H1 (cell line): Measurements from ENCODE around the gene MGAT5. TPM values are rescaled to one million over a fixed set of nuclear protein-coding genes. Genes with fewer than 3 reads are reported as not detected.

Experiments
- CTCF ChIA-PET: fragments of 300-600 bp; sonication (Branson Sonifier 250); formaldehyde crosslinking; loops from one replicate; lab custom pipeline; 2021; ENCODE audit not compliant: partially characterized antibody; lab: Charles Lee
- POLR2A ChIA-PET: fragments of 300-600 bp; sonication (Branson Sonifier 250); formaldehyde crosslinking; loops from one replicate; lab custom pipeline; 2021; ENCODE audit warnings: inconsistent platforms; ENCODE audit not compliant: partially characterized antibody; lab: Charles Lee
- DNase-seq, 2 experiments: peaks; one replicate each; pipeline versions ENCODE4 v3.0.0 to v3.0.0-alpha.2; 2010 to 2022; ENCODE audit warnings: low spot score in 2 of 2, low read depth in 1 of 2, mixed read lengths in 1 of 2
- FAIRE-seq: peaks from 2 replicates; lab custom pipeline; 2011; peaks lifted over from hg19 to GRCh38; lab: Jason Lieb, UNC
- H2AFZ ChIP-seq: 2 replicates; pipeline ENCODE4 v1.8.1; 2012; ENCODE audit warnings: low read length, inconsistent platforms
- H2AK5ac ChIP-seq: 2 replicates; pipeline ENCODE4 v1.6.1; 2013; ENCODE audit warnings: low read depth, low read length
- H2BK120ac ChIP-seq: replicated peaks from 2 replicates; pipeline ENCODE3; 2013; ENCODE audit warnings: low read depth, low read length, inconsistent platforms
- H2BK12ac ChIP-seq: 2 replicates; pipeline ENCODE4 v1.6.1; 2013; ENCODE audit warnings: low read depth, low read length
- H2BK15ac ChIP-seq: 2 replicates; pipeline ENCODE4 v1.6.1; 2013; ENCODE audit warnings: low read length
- H2BK20ac ChIP-seq: 2 replicates; pipeline ENCODE4 v1.6.1; 2013; ENCODE audit warnings: low read length
- H2BK5ac ChIP-seq: 2 replicates; pipeline ENCODE4 v1.6.1; 2013; ENCODE audit warnings: low read depth, low read length
- H3K14ac ChIP-seq: 2 replicates; pipeline ENCODE4 v1.6.1; 2013; ENCODE audit warnings: inconsistent platforms; ENCODE audit not compliant: insufficient read length
- H3K18ac ChIP-seq: 2 replicates; pipeline ENCODE4 v1.6.1; 2013; ENCODE audit warnings: low read length; ENCODE audit errors: extremely low read depth
- H3K23ac ChIP-seq: 2 replicates; pipeline ENCODE4 v1.6.1; 2013; ENCODE audit warnings: inconsistent platforms; ENCODE audit not compliant: insufficient read length
- H3K23me2 ChIP-seq: 2 replicates; pipeline ENCODE4 v1.6.1; 2013; ENCODE audit warnings: low read depth, low read length
- H3K27ac ChIP-seq: 2 replicates; pipeline ENCODE4 v1.6.1; 2011; ENCODE audit warnings: low read depth, low read length, inconsistent platforms
- H3K27me3 ChIP-seq, 4 experiments: replicated peaks in 1 of 4; 1 replicate in 1 of 4; 2 replicates in 3 of 4; pipeline versions ENCODE4 v1.6.1 to v1.8.1; 2011 to 2013; ENCODE audit warnings: low read length in 3 of 4, mild to moderate bottlenecking in 3 of 4, inconsistent platforms in 2 of 4, mixed read lengths in 2 of 4, moderate library complexity in 1 of 4; ENCODE audit not compliant: control insufficient read depth in 3 of 4, insufficient read depth in 3 of 4; ENCODE audit errors: extremely low read depth in 1 of 4
- H3K36me3 ChIP-seq, 4 experiments: 2 replicates each; pipeline versions ENCODE4 v1.6.1 to v1.8.1; 2011 to 2013; ENCODE audit warnings: mild to moderate bottlenecking in 4 of 4, low read length in 3 of 4, moderate library complexity in 2 of 4, control low read depth in 1 of 4, inconsistent platforms in 1 of 4; ENCODE audit not compliant: insufficient read depth in 4 of 4, control insufficient read depth in 2 of 4
- H3K4ac ChIP-seq: replicated peaks from 2 replicates; pipeline ENCODE3; 2013; ENCODE audit warnings: low read length, low read depth, mixed read lengths, inconsistent platforms; ENCODE audit not compliant: insufficient read length
- H3K4me1 ChIP-seq, 4 experiments: replicated peaks in 1 of 4; 1 replicate in 1 of 4; 2 replicates in 3 of 4; pipeline versions ENCODE4 v1.6.1 to v1.8.1; 2011 to 2013; ENCODE audit warnings: low read length in 3 of 4, inconsistent platforms in 2 of 4, mixed read lengths in 1 of 4; ENCODE audit not compliant: insufficient read depth in 4 of 4, control insufficient read depth in 3 of 4
- H3K4me2 ChIP-seq, 2 experiments: 2 replicates each; pipeline versions ENCODE4 v1.6.1 to v1.8.1; 2011 to 2013; ENCODE audit warnings: low read depth in 2 of 2, low read length in 2 of 2, control low read depth in 1 of 2, inconsistent platforms in 1 of 2, mild to moderate bottlenecking in 1 of 2; ENCODE audit not compliant: insufficient read depth in 1 of 2
- H3K4me3 ChIP-seq, 4 experiments: fragments of 200-600, 300-600 bp in 1 of 4; sonication (generic), shearing (Covaris generic), sonication (Bioruptor Twin) in 1 of 4; 2 replicates each; pipeline versions ENCODE4 v1.5.1 to v1.8.1; 2011 to 2016; ENCODE audit warnings: low read length in 4 of 4, low read depth in 3 of 4, control low read depth in 2 of 4, inconsistent platforms in 2 of 4, mild to moderate bottlenecking in 2 of 4, mixed read lengths in 1 of 4, moderate library complexity in 1 of 4; ENCODE audit not compliant: insufficient read depth in 2 of 4; ENCODE audit errors: extremely low read depth in 1 of 4
- H3K56ac ChIP-seq: replicated peaks from 2 replicates; pipeline ENCODE3; 2013; ENCODE audit warnings: low read depth, mild to moderate bottlenecking, mixed read lengths, low read length, inconsistent platforms; ENCODE audit not compliant: insufficient read length
- H3K79me1 ChIP-seq: 2 replicates; pipeline ENCODE4 v1.6.1; 2013; ENCODE audit warnings: low read depth, low read length, control low read depth
- H3K79me2 ChIP-seq, 2 experiments: 2 replicates each; pipeline versions ENCODE4 v1.6.1 to v1.8.1; 2012 to 2013; ENCODE audit warnings: low read length in 2 of 2, mild to moderate bottlenecking in 2 of 2, inconsistent platforms in 1 of 2; ENCODE audit not compliant: insufficient read depth in 2 of 2, control insufficient read depth in 1 of 2
- H3K9ac ChIP-seq, 4 experiments: replicated peaks in 1 of 4; 1 replicate in 1 of 4; 2 replicates in 3 of 4; pipeline versions ENCODE4 v1.6.1 to v1.8.1; 2011 to 2013; ENCODE audit warnings: low read depth in 3 of 4, low read length in 3 of 4, control low read depth in 2 of 4, mild to moderate bottlenecking in 2 of 4, moderate library complexity in 2 of 4, inconsistent platforms in 1 of 4; ENCODE audit errors: extremely low read depth in 1 of 4
- H3K9me3 ChIP-seq, 2 experiments: 2 replicates each; pipeline versions ENCODE4 v1.6.1 to v1.8.1; 2012 to 2013; ENCODE audit warnings: mild to moderate bottlenecking in 2 of 2, moderate library complexity in 2 of 2, control low read depth in 1 of 2, inconsistent platforms in 1 of 2, low read depth in 1 of 2, low read length in 1 of 2, mixed read lengths in 1 of 2; ENCODE audit not compliant: insufficient read depth in 2 of 2
- H4K20me1 ChIP-seq, 2 experiments: replicated peaks in 1 of 2; 2 replicates each; pipeline versions ENCODE3 to v1.8.1; 2011 to 2013; ENCODE audit warnings: inconsistent platforms in 2 of 2, low read length in 2 of 2, mild to moderate bottlenecking in 1 of 2; ENCODE audit not compliant: insufficient read depth in 2 of 2, control insufficient read depth in 1 of 2
- H4K5ac ChIP-seq: 2 replicates; pipeline ENCODE4 v1.6.1; 2013; ENCODE audit warnings: low read length, low read depth, mixed read lengths, inconsistent platforms; ENCODE audit not compliant: insufficient read length
- H4K8ac ChIP-seq: 2 replicates; pipeline ENCODE4 v1.8.0; 2013; ENCODE audit warnings: mild to moderate bottlenecking, moderate library complexity, low read length, inconsistent platforms; ENCODE audit not compliant: insufficient read depth; ENCODE audit errors: extremely low read depth
- H4K91ac ChIP-seq: replicated peaks from 2 replicates; pipeline ENCODE3; 2013; ENCODE audit warnings: low read length, mixed read lengths, inconsistent platforms; ENCODE audit not compliant: insufficient read length
- EP300 ChIP-seq, 2 experiments: IDR thresholded peaks; 1 replicate in 1 of 2; 2 replicates in 1 of 2; pipeline ENCODE4 v1.6.1; 2011 to 2012; ENCODE audit warnings: low read depth in 2 of 2, low read length in 2 of 2, mild to moderate bottlenecking in 2 of 2, borderline replicate concordance in 1 of 2, inconsistent platforms in 1 of 2, moderate library complexity in 1 of 2
- FOSL1 ChIP-seq: IDR thresholded peaks from 2 replicates; pipeline ENCODE4 v1.6.1; 2011; ENCODE audit warnings: mild to moderate bottlenecking, low read depth, low read length, moderate library complexity; ENCODE audit not compliant: insufficient read depth
- KDM1A ChIP-seq: fragments of 200-600, 300-600 bp; sonication (generic); IDR thresholded peaks from 2 replicates; pipeline ENCODE4 v1.7.1; 2016; ENCODE audit warnings: mild to moderate bottlenecking, low read length, borderline replicate concordance
- SIX5 ChIP-seq: IDR thresholded peaks from 2 replicates; pipeline ENCODE4 v1.6.1; 2011; ENCODE audit warnings: mild to moderate bottlenecking, low read depth, low read length
- WGBS, 2 experiments: shearing (Covaris generic) in 1 of 2; methylation state at CpG; one replicate each; pipeline versions ENCODE4 v1.1.6 to v1.1.7; 2013 to 2015; ENCODE audit warnings: low lambda C conversion rate in 2 of 2, mixed read lengths in 2 of 2, inconsistent platforms in 1 of 2, low coverage in 1 of 2, missing lambda C conversion rate in 1 of 2; ENCODE audit not compliant: insufficient replicate concordance in 2 of 2, insufficient coverage in 1 of 2, insufficient read length in 1 of 2; ENCODE audit errors: extremely low coverage in 1 of 2, missing lambda C conversion rate in 1 of 2; 5-methylcytosine and 5-hydroxymethylcytosine counted together
- polyA plus RNA-seq, 7 experiments: library from polyadenylated mRNA; depleted of rRNA in 3 of 7; stranded (reverse) in 5 of 7; unstranded in 2 of 7; fragments of >200 nt in 5 of 7; fragments of 200-250 nt in 2 of 7; gene quantifications; 1 replicate in 5 of 7; 2 replicates in 1 of 7; 4 replicates in 1 of 7; pipeline versions ENCODE4 v1.2.1 to v1.2.3, GENCODE V29; 2011 to 2013; ENCODE audit warnings: missing spikeins in 2 of 7, mixed read lengths in 2 of 7
- total RNA-seq: library from RNA; stranded (reverse); fragmentation: NEBNext Ultra II Directional; extraction: Animal tissue kit (Norgen Biotek cat#: 25700); gene quantifications from 2 replicates; pipeline ENCODE4 v1.2.1, GENCODE V29; 2021

MGAT5 gene
- total and polyA plus RNA-seq, 2 of the 8 experiments (the other 6 are each of a cell fraction or from before 2014, with no cell fraction given) = 11.2 to 49.2 TPM

DNA sequence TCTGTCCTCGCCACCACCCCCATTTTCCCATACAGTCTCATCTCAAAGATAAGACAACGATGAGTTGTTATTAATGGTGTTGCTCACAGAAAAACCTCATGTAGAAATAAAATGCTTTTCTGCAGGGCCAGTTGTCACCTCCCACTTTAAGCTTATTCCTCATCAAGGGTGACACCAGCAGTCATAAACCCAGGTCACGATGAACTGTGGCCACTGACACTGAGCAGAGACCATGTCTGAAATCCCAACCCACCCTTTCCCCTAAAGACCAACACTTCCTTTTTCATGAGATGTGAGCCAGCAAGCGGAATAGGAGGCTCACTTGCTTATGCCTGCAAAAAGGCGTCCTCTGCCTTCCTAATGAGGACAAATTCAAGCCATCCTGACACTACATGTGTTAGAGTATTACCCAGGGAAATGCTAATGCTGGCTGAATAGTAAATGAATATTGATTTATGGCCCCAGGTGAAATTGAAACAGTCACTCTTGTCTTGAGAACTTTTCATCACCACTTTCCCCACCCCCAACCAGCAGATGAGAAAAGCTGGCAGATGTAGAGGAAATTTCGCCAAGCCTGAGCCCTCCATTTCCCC is 228.4 kb downstream of the MGAT5 start:
- 86% methylated on average over 6 of the region's 6 CpGs; no CpG with 5 or more reads in 1 of the 2 experiments for WGBS, 2 experiments
- no peak overlapping the region for H2BK15ac ChIP-seq
- no peak overlapping the region for H2BK5ac ChIP-seq
- H2BK120ac ChIP-seq = no peak overlapping the region
- DNase-seq (no peak), FAIRE-seq (no peak)
- POLR2A ChIA-PET = no interaction called here
- no peaks in the 10 kb centered on the region; a peak in 1 of 7 replicates for H3K27me3 ChIP-seq
- H3K14ac ChIP-seq = no peak overlapping the region
- no peak overlapping the region for H4K91ac ChIP-seq
- H3K23me2 ChIP-seq = no peaks in the 10 kb centered on the region
- no peak overlapping the region for H3K4me3 ChIP-seq
- no peak overlapping the region for H3K4me2 ChIP-seq
- H3K36me3 ChIP-seq = no peaks in the 10 kb centered on the region
- H2BK12ac ChIP-seq = no peak overlapping the region
- H4K20me1 ChIP-seq = no peaks in the 10 kb centered on the region
- no peaks in the 10 kb centered on the region for H3K4me1 ChIP-seq
- no peak overlapping the region for H2AK5ac ChIP-seq
- no peaks in the 10 kb centered on the region for H3K79me1 ChIP-seq
- H3K56ac ChIP-seq = no peak overlapping the region
- H3K23ac ChIP-seq = no peak overlapping the region
- H4K5ac ChIP-seq = no peak overlapping the region
- H3K4ac ChIP-seq = no peak overlapping the region
- H3K27ac ChIP-seq = no peak overlapping the region
- H3K18ac ChIP-seq = no peak overlapping the region
- H3K79me2 ChIP-seq = no peaks in the 10 kb centered on the region
- H2AFZ ChIP-seq = no peak overlapping the region
- H2BK20ac ChIP-seq = no peak overlapping the region
- no peaks in the 10 kb centered on the region for H3K9me3 ChIP-seq
- TF ChIP-seq KDM1A (no peak), SIX5 (no peak), FOSL1 (no peak), EP300 (IDR thresholded peaks at IDR 0.05; ENCODE audit: borderline replicate concordance in 1 of 2, low read depth in 2 of 2, low read length in 2 of 2) (no peak)
- CTCF ChIA-PET = interaction anchor here (1.4 to 3.2 kb wide), 4 partner anchors 8 to 86 kb away, joined by 3 to 12 read pairs (median 4); no protein-coding TSS in a partner anchor
- H3K9ac ChIP-seq = no peak overlapping the region
- H4K8ac ChIP-seq = no peak overlapping the region
